SU-DHL-6 (cell line): ENCODE data around the gene LATS2.

Experiments used
- H2AFZ ChIP-seq: fragments of 200-600 bp; sonication (generic); 2 replicates; pipeline ENCODE4 v1.6.1; 2014; ENCODE audit warnings: low read depth, mild to moderate bottlenecking, moderate library complexity, mixed read lengths, antibody characterized with exemption, low read length; ENCODE audit not compliant: severe bottlenecking
- H3F3A ChIP-seq: fragments of 200-600 bp; shearing (Covaris generic); 2 replicates; pipeline ENCODE4 v1.6.0; 2016; ENCODE audit warnings: antibody characterized with exemption, mild to moderate bottlenecking; ENCODE audit not compliant: insufficient read depth
- H3K27ac ChIP-seq: fragments of 200-600 bp; sonication (generic); 2 replicates; pipeline ENCODE4 v1.5.1; 2016; ENCODE audit warnings: low read depth, mild to moderate bottlenecking, low read length, moderate library complexity, mixed read lengths
- H3K27me3 ChIP-seq: fragments of 200-600 bp; sonication (generic), shearing (Covaris generic); 2 replicates; pipeline ENCODE4 v1.6.0; 2014; ENCODE audit warnings: mild to moderate bottlenecking, low read length
- H3K36me3 ChIP-seq: fragments of 200-600 bp; sonication (generic); 2 replicates; pipeline ENCODE4 v1.6.1; 2014; ENCODE audit warnings: mild to moderate bottlenecking, low read length, mixed read lengths
- H3K4me2 ChIP-seq: fragments of 300-600, 200-600 bp; shearing (Covaris generic), sonication (generic); 2 replicates; pipeline ENCODE4 v1.6.0; 2014; ENCODE audit warnings: low read length, low read depth, mild to moderate bottlenecking; ENCODE audit not compliant: poor library complexity, severe bottlenecking
- H3K4me3 ChIP-seq: fragments of 200-600 bp; sonication (generic); 2 replicates; pipeline ENCODE4 v1.5.1; 2014; ENCODE audit warnings: antibody characterized with exemption, low read length, mild to moderate bottlenecking, mixed read lengths; ENCODE audit not compliant: insufficient read depth, poor library complexity, severe bottlenecking
- H3K79me2 ChIP-seq: fragments of 200-600 bp; sonication (generic); 2 replicates; pipeline ENCODE4 v1.6.1; 2014; ENCODE audit warnings: mild to moderate bottlenecking, low read length, moderate library complexity; ENCODE audit not compliant: insufficient read depth
- H3K9ac ChIP-seq: fragments of 200-600 bp; sonication (generic); 2 replicates; pipeline ENCODE4 v1.7.0; 2014; ENCODE audit warnings: mild to moderate bottlenecking, low read length
- H3K9me2 ChIP-seq: fragments of 200-600 bp; sonication (generic); replicated peaks from 2 replicates; pipeline ENCODE4 v1.6.1; 2014; ENCODE audit warnings: low read length; ENCODE audit not compliant: insufficient read depth
- H3K9me3 ChIP-seq: fragments of 200-600 bp; sonication (generic); 2 replicates; pipeline ENCODE4 v1.6.1; 2014; ENCODE audit warnings: low read length, mixed read lengths; ENCODE audit not compliant: insufficient read depth
- H4K20me1 ChIP-seq: fragments of 200-600 bp; sonication (generic); 2 replicates; pipeline ENCODE4 v1.6.1; 2014; ENCODE audit warnings: low read depth, mild to moderate bottlenecking, antibody characterized with exemption, low read length, moderate library complexity, mixed read lengths
- EZH2phosphoT487 ChIP-seq: fragments of 200-600 bp; sonication (generic), shearing (Covaris generic); conservative IDR thresholded peaks from 2 replicates; pipeline ENCODE4 v1.6.1; 2018; ENCODE audit warnings: mild to moderate bottlenecking, antibody characterized with exemption, low read length, moderate library complexity, mixed read lengths
- TF ChIP-seq, protein P1 (sequence below): fragments of 200-600 bp; sonication (generic); IDR thresholded peaks from one replicate; pipeline ENCODE4 v1.5.1; 2017; ENCODE audit warnings: antibody characterized with exemption, mild to moderate bottlenecking, low read length, moderate library complexity; ENCODE audit not compliant: insufficient read depth, poor library complexity, severe bottlenecking

LATS2 gene

DNA sequence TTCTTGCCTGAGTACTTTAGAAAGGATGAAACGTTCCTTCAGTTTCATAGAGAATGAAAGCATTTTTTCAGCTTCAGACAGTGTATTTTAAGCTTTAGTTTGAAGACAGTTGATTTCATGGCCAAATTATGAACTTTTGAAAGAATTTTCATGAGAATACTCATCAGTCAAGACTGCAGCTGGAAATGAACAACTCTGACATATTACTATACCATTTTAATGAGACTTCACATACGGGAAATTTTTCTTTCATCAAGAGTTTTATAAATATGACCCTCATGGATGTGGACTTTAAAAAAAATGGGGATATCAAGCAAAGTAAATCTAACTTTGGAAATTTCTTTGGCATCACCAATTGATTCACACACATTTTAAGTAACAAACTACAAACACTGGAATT is 6.4 kb downstream of the LATS2 start:
- H3K36me3 ChIP-seq, result no peaks in the 10 kb centered on the region
- H3K4me3 ChIP-seq, result no peak overlapping the region
- no peak overlapping the region for H3K9ac ChIP-seq
- no peaks in the 10 kb centered on the region for H3K9me3 ChIP-seq
- TF ChIP-seq, protein P1, sequence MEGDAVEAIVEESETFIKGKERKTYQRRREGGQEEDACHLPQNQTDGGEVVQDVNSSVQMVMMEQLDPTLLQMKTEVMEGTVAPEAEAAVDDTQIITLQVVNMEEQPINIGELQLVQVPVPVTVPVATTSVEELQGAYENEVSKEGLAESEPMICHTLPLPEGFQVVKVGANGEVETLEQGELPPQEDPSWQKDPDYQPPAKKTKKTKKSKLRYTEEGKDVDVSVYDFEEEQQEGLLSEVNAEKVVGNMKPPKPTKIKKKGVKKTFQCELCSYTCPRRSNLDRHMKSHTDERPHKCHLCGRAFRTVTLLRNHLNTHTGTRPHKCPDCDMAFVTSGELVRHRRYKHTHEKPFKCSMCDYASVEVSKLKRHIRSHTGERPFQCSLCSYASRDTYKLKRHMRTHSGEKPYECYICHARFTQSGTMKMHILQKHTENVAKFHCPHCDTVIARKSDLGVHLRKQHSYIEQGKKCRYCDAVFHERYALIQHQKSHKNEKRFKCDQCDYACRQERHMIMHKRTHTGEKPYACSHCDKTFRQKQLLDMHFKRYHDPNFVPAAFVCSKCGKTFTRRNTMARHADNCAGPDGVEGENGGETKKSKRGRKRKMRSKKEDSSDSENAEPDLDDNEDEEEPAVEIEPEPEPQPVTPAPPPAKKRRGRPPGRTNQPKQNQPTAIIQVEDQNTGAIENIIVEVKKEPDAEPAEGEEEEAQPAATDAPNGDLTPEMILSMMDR, result no peak
- TF ChIP-seq EZH2phosphoT487, result no peak
- no peaks in the 10 kb centered on the region for H3F3A ChIP-seq
- H3K9me2 ChIP-seq, result no peaks in the 10 kb centered on the region
- no peaks in the 10 kb centered on the region for H3K27me3 ChIP-seq
- no peak overlapping the region for H2AFZ ChIP-seq
- no peak overlapping the region for H3K4me2 ChIP-seq
- no peak overlapping the region for H3K27ac ChIP-seq
- H4K20me1 ChIP-seq, result no peaks in the 10 kb centered on the region
- no peaks in the 10 kb centered on the region for H3K79me2 ChIP-seq

DNA sequence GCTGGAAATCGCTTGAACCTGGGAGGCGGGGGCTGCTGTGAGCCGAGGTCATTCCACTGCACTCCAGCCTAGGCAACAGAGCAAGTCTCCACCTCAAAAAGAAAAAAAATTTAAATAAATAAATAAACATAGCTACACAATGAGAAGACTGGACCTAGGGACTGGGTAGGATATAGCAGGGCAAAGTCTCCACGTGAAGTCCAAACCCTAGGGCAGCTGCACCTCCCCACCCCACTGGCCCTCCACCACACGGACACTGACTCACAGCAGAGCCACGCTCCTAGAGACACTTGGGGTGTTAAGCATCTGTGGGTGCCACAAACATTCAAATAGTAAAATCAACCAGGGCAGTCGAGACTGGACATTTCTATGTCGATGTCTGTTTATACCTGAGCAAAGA is 7.1 kb downstream of the LATS2 start:
- H3K4me2 ChIP-seq, result no peak overlapping the region
- H3K4me3 ChIP-seq, result no peak overlapping the region
- no peak overlapping the region for H3K27ac ChIP-seq
- H3F3A ChIP-seq, result no peaks in the 10 kb centered on the region
- no peaks in the 10 kb centered on the region for H3K27me3 ChIP-seq
- H4K20me1 ChIP-seq, result no peaks in the 10 kb centered on the region
- no peaks in the 10 kb centered on the region for H3K79me2 ChIP-seq
- no peaks in the 10 kb centered on the region for H3K9me3 ChIP-seq
- H3K9ac ChIP-seq, result no peak overlapping the region
- TF ChIP-seq EZH2phosphoT487, result no peak
- TF ChIP-seq, protein P1, result no peak
- H2AFZ ChIP-seq, result no peak overlapping the region
- H3K9me2 ChIP-seq, result no peaks in the 10 kb centered on the region
- no peaks in the 10 kb centered on the region for H3K36me3 ChIP-seq

DNA sequence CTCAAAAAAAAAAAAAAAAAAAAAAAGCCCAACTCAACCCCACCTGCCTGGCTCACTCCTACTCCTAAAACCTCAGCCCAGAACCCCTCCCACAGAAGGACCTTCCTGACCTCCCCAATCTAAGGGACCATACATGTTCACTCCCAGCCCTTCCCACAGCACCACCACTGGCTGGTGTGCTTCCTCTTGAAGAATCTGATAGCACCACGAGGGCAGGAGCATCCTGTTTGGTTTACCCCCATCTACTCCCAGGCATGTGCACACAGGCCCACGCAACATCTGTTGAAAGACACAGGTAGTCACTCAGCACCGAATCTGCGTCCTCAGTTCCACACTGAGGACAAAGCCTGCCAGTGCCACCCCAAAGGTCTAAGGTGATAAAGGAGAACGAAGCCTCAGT is 8.2 kb downstream of the LATS2 start:
- no peak overlapping the region for H3K9ac ChIP-seq
- no peak overlapping the region for H3K4me2 ChIP-seq
- no peak overlapping the region for H2AFZ ChIP-seq
- H3K36me3 ChIP-seq, result no peaks in the 10 kb centered on the region
- H4K20me1 ChIP-seq, result no peaks in the 10 kb centered on the region
- no peaks in the 10 kb centered on the region for H3K79me2 ChIP-seq
- H3K27ac ChIP-seq, result no peak overlapping the region
- no peaks in the 10 kb centered on the region for H3K9me3 ChIP-seq
- H3K9me2 ChIP-seq, result no peaks in the 10 kb centered on the region
- no peaks in the 10 kb centered on the region for H3F3A ChIP-seq
- TF ChIP-seq, protein P1, result no peak
- TF ChIP-seq EZH2phosphoT487, result no peak
- no peaks in the 10 kb centered on the region for H3K27me3 ChIP-seq
- no peak overlapping the region for H3K4me3 ChIP-seq
